Activated T-cell treated with anti-CD3 and anti-CD28 coated beads for 24 hours (primary cell): ENCODE results near the gene ITGA7.

Experiments used
- DNase-seq: peaks from one replicate; pipeline ENCODE4 v3.0.0-alpha.2; 2020; ENCODE audit warnings: low read depth

The ITGA7 gene

DNA sequence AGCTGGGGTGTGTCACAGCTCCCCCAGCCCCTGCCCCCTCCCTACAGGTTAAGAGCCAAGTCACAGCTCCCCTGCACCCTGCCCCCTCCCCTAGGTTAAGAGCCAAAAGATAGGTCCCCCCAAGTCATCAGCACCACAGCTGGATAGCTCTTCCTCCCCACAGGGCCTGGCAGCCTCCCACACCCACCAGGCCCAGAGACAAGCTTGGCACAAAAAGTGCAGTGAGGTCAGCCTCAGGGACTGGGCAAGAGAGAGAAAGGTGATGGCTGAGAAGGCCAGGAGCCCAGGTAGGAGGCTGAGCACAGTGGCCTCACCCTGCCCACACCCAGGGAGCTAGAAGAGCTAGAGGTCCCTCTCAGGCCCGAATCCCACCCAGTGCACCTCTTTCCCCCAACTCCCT is 8.7 kb downstream of the ITGA7 start:
- no peak for DNase-seq

DNA sequence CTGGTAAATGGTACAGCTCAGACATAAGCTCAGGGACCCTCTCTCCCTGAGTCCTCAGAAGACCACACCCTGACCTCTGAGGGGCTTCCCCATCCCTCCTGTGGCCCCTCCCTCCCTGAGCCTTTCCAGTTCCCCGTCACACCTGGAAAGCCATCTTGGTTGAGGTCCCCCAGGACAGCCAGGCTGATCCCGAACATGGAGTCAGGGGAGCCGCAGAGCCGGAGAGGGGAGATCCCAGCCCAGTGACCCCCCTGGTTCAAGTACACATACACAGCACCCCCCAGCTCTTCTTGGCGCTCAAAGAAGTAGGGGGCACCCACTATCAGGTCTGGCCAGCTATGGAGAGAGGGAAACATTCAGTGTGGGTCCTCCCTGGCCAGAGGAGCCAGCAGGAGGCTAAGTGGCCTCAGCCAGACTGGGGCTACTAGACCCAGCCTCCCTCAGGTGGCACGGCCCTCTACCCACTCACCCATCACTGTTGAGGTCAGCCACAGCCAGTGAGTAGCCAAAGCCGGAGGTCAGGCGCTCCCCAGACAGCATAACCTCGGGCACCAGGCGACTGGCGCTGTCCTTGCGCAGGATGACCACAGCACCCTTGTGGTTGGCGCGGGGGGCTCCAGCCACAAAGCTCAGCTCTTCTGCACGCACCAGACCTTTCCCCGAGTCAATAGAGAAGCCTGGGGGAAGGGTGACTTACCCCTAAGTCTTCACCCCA is 9.3 kb downstream of the ITGA7 start:
- DNase-seq = no peak

DNA sequence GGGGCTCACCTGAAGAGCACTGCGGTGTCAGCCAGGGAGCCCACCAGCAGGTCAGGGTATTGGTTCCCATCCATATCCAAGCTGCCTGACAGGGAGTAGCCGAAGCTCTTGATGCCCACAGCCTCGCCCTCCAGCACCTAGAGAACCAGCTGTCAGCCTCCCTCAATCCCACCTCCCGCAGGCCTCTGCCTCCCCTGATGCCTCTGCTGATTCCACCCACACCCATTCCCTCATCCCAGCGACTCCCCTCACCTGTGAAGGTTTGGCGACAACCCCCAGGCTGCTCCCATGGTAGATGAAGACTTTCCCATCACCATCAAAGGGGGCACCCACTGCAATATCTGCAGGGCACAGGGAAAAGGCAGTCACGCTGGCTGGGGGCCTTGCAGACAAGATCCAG is 10.0 kb downstream of the ITGA7 start:
- no peak for DNase-seq

DNA sequence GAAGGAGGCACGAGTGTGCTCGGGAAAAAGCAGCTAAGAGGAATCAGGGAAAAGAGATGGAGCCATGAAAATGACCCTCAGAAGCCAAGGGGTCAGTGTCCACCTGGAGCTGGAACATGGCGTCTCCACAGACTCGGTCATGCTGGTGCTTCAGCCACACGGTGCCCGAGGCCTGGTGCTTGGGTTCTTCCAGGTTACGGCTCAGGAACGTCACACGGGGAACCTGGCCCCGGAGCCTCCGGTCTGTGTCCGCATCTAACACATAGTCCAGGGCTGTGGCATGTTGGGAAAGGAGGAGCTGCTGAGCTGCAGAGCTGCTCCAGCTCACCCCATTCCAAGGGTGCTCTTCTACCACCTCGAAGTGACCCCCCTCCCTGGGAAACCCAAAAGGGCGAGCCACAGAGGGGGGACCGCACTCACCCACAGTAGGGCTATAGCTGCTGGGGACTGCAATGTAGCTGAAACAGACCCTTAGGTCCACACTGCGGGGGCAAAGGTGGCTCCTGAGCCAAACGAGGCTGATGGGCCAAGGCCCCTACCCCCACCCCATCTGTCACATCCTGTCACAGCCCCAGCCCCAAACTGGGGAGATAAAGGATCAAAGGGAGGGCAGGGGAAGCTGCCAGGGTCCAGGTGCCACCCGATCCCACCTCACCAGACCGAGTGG is 10.8 kb downstream of the ITGA7 start:
- DNase-seq = no peak

DNA sequence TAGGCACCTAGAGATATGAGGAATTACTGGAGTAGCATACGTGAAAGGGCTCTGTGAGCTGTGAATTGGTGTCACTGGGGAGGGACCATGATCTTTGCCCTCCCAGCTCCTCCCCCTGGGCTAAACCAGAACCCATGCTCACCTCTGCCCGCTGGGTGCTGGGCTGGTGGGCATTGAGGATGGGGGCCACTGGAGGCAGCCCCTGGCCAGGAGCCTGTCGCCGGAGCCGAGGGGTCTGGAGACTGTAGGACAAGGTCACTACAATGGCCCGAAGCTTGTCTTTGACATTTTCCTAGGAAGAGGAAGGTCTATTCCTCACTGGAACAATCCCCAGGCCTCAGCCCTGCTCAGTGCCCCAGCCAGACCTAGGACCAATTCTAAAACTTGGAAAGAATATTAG is 11.6 kb downstream of the ITGA7 start:
- DNase-seq = no peak

DNA sequence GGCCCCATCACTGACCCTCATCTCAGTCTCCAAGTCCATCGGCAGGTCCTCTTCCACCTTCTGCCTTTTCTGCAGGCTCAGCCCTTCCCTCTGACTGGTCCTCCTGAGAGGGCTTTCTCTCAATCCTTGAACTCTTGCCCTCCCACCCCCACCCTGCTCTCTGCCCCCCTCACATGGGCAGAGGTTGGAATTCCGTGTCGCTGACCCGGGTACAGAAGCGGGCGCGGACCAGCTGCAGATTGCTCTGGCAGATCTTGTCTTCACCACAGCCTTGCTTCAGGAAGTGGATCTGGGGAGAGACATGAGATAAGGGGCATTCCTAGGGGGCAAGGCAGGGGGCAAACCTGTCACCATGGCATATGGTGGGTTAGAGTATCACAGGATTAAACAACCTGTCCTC is 12.4 kb downstream of the ITGA7 start:
- DNase-seq = no peak

DNA sequence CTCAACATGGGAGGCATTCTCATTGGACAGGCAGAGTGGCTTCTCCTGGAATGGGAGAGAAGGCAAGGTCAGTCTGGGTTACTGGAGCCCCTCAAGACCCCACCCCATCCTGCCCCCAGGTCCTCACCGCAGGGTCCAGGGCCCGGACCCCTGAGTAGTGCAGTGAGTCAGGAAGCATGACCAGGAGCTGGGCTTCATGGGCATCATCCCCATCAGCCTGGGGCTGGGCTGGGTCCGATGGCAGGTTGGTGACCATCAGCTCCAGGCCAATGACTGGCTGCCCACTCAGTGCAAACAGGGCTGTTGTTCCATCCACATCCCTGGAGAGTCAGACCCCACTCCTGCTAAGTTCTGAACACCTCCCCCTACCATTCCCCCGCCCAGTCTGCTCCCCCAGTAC is 13.1 kb downstream of the ITGA7 start:
- DNase-seq = no peak

DNA sequence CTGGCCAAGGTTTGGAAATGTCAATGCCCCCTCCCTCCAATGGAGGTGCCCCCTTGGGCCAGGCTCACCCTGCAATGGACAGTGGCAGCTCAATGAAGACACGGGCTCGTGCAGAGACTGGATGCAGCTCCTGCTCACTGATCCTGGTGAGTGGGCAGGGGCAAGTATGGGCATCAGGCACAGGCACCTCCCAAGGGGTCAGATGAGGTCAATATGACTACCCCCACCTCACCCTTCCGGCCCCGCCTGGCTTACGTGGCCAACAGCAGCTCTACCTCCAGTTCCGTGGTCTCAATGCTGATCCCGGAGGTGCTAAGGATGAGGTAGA is 13.6 kb downstream of the ITGA7 start:
- DNase-seq = no peak

DNA sequence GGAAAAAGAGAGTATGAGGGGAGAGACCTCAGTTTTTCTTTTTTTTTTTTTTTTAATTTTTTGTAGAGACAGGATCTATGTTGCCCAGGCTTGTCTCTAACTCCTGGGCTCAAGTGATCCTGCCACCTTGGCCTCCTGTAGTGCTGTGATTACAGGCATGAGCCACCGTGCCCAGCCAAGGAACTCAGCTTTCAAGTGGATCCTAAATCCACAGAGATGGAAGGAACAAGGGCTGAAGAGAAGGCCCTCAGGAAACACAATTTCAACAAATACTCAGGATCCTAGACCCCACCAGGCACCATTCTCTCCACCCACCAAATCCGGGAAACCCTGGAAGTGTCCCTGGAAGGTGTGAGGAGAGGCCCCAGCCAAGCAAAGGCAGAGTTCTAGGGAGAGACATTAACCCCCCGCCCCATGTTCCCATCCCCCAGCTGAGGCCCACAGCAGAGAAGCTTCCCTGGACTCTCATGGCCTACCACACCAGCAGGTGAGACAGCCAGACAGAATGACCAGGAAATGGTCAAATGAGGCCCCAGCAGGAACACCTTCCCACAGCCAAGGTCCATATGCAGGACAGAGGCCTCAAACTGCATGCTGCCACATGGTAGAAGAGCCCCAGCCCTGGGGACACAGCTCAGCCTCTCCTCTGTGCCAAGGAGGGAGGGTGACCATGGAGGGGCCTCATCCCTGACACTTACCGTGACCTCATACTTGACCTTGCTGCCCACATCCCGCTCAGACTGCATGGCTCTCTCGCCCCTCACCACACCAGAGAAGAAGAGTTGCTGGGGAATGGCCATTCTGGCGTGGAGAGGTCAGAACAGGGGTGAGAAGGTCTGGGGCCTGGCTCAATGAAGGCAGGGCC is 14.1 kb downstream of the ITGA7 start:
- DNase-seq = no peak

DNA sequence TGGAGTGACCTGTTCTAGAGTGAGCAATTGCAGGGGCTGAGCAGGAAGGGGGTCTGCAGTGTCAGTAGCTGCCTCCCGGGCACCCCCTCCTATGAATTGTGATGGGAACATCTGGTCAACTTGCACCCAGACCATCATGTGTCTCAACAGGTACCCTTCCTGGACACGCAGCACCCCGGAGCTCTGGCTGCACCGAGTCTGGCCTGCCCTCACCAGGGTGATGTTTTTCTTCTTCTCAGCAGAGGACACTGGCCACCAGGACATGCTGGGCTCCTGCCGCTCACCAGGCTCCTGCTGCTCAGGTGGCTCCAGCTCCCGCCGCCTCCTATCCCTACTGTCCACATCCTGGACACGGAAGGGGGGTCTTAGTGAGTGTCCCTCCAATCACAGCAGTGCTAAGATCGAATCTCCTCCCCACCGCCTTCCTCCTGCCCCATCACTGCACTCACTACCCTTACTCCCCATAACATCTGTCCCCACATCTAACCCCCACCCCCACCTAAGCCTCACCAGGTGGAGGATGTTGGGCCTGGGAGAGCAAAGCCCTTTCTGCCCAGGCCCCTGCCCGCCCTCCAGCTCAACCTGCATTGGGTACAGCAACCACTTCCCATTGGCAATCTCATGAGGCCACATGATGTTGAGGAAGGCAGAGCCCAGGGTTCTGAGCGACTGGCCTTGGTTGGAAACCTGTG is 14.9 kb downstream of the ITGA7 start:
- DNase-seq = no peak

DNA sequence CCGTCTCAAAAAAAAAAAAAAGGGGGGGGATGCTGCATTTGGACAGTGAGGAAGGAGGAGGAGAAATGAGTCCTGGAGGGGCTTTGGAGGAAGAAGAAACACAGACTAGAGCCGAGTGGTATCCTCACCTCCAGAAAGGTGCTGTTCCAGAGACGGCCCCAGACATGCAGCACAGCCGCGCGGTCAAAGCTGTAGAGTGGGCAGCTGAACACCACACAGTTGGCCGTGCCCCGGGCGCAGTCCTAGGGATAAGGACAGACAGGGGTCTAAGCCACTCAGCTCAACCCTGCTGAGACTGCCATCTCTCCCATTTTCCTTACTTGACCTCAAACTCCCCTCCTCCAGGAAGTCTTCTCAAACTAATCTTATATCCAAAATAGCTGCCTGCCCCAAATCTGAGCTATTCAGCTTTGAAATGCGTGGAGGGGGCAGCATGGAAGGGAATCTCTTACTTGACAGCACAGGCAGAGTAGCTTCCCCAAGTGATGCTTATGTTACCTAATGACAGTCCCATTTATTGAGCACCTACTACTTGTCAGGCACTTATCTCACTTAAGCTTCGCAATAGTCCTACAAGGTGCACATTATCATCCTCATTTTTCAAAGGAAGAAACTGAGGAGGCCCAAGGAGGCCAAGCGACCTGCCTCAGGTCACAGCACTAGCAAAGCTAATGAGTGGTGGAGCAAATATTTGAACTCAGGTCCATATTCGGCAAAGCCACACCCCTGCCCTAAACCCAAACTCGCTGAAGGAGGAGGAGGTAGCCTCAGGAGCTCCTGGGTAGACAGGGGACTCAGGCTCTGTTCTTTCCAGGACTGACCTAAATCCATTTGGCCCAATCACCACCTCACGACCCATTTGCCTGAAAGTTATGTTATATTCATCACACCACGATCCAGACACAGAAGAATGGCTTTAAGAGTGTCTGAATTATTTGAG is 18.7 kb downstream of the ITGA7 start:
- DNase-seq = no peak

DNA sequence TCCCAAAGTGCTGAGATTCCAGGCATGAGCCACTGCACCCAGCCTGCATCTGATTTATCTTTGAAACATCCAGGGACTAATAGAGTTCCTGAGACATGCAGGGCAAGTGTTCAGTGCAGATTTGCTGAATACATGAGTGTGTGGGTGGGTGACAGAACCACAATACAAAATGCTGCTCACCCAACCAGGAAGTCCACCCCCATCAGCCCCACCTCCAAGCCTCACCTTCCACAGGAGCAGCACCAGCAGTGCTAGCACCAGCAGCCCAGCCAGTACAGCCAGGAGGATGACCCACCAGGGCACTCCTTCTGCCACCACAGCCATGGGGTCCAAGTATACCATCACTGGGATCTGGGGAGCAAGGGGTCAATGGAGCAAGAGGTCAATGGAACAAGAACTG is 20.0 kb downstream of the ITGA7 start:
- DNase-seq = no peak

DNA sequence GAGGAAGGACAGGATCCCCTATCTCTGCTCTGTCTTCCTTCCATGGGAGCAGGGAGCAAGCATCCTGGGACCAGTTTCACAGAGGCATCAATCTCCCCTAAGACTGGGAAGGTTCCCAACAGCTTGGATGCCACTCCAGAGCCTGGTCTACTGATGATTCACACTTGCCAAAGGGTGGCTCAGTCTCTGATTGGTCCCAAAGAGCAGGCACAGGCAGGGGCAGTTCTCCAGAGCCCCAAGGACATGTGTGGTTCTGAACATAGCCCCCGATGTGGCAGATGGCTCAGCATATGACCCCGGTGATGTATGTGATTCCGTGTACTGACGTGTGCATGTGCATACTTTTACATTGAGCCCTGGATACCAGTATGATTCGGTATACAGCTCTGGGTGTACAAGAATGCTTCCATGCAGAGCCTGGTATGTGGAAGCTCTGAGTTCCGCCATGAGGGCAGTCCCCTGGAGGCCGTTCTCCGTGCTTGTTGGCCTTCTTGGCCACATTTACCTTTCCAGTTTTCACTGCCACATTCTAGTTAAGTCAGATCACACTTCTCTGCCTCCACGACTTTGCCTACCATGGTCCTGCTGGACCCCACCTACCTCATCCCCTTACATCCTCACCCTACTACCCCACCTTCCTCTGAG is 21.2 kb downstream of the ITGA7 start:
- no peak for DNase-seq

DNA sequence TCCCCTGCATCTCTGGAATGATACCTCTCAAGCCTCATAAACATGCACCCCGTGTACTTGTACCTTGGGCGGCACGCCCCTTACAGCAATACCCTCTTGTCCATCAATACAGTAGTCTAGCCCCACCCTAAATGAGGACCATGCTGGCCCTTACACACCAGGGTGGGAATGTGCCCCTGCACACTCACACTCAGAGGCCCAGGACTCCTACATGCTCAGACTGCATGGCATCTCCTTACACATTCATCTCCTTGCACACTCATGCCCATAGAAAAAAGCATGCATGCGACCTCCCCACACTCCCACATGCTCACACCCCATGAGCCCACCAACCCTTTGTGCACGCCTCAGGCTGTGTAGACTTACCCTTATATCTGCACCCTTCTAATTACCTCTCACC is 22.0 kb downstream of the ITGA7 start:
- no peak for DNase-seq

DNA sequence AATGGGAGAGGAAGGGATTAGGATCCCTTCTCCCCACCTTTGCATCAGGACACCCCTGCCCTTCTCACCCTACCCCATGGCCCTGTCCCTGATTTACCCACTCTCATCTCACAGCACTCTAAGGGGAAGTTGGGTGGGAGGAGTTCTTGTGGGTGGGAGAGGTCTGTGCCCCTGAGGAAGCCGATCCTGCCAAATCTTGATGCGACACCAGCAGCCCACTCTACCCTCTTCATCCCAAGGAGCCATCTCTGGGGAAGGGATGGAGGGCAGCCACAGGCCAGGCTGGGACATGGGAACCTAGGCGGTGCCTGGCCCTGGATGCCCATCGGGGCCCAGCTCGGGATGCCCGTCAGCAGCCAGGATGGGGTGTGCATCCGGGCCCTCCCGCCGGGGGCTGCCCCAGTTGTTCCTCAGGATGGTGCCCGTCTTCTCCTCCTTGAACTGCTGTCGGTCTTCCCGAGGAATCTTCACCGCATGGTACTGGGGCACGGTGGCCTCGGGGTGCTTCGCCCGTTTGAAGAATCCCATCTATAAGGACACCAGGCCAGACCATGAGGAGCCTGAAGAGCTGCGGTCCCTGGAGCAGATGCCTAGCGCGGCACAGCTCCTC is 22.8 kb downstream of the ITGA7 start:
- no peak for DNase-seq

DNA sequence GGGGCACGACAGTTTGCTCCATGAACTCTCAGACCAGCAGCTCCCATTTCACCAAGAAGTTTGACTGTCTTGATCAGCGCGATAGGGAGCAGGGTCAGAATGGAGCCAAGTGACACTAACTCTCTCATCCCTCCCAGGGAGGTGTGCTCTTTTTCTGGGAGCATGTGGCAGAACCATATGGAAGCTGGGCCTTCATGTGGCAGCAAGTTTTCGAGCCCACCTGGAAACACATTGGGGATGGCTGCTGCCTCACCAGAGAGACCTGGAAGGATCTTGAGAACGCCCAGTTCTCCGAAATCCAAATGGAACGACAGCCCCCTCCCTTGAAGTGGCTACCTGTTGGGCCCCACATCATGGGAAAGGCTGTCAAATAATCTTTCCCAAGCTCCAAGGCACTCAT is 24.0 kb downstream of the ITGA7 start:
- no peak for DNase-seq

DNA sequence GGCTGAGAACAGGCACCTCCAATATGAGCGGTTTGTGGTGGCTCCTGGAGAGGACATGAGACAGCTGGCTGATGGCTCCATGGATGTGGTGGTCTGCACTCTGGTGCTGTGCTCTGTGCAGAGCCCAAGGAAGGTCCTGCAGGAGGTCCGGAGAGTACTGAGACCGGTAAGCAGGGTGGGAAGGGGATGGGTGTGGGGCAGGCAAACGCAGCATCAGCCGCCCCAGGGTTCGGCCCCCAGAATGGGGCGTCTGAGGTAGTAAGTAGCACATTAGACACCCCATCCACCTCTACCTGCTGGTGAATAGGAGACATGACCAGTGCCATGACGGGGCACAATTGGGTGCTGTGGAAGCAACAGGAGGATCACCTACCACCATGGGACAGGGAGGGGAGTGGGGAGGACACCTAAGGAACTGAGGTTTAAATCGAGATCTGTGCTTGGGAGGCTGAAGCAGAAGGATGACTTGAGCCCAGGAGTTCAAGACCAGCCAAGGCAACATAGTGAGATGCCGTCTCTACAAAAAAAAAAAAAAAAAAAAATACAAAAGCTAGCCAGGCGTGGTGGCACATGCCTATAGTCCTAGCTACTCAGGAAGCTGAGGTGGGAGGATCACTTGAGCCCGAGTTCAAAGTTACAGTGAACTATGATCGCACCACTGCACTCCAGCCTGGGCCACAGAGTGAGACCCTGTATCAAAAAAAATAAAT is 25.5 kb downstream of the ITGA7 start:
- DNase-seq = no peak

DNA sequence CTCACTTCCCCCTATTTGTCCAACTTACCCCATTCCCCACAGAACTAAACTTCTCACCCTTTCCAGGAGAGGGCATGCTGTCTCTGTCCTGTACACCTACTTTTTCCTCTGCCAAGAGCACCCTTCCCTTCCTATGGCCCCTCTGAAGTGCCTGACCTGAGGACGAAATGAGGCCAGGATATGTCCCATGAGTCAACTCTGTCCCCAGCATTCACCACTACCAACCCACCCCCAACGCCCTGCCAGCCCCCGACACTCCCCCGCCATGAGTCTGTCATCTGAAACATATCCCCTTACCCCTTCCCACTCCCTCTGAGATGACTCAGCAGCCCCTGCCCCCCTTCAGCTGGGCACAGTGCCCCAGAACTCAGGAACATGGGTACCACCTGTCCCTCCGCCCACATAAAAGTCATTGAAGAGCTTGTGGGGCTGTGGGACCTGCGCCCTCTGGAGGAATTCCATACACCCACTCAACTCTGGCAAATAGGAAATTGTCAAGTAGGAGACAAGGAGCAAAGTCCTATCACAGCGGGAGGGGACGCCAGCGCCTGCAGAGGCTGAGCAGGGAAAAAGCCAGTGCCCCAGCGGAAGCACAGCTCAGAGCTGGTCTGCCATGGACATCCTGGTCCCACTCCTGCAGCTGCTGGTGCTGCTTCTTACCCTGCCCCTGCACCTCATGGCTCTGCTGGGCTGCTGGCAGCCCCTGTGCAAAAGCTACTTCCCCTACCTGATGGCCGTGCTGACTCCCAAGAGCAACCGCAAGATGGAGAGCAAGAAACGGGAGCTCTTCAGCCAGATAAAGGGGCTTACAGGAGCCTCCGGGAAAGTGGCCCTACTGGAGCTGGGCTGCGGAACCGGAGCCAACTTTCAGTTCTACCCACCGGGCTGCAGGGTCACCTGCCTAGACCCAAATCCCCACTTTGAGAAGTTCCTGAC is 26.3 kb downstream of the ITGA7 start:
- no peak for DNase-seq

DNA sequence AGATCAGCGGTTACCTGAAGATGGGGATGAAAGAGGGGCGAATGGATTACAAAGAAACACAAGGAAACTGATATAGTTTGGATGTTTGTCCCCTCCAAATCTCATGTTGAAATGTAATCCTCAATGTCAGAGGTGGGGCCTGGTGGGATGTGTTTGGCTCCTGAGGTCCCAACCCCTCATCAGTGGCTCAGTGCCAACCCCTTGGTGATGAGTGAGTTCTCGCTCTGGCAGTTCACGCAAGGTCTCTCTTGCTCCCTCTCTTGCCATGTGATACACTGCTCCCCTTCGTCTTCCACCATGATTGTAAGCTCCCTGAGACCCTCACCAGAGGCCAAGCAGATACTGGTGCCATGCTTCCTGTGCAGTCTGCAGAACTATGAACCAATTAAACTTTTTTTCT is 28.0 kb downstream of the ITGA7 start:
- no peak for DNase-seq
